Measurements from ENCODE around the gene PKP2.

GRCh38 chr12:32809846-32810245 lies 86.7 kb downstream of the PKP2 start:
- TF ChIP-seq CTCF (IDR thresholded peaks at IDR 0.05), result no peak
- TF ChIP-seq POLR2AphosphoS5 (IDR thresholded peaks at IDR 0.05; ENCODE audit: insufficient read depth in 1 of 2, low read depth in 1 of 2), result no peak
- TF ChIP-seq POLR2A (IDR thresholded peaks at IDR 0.05), result no peak

Data from vagina (tissue), 2 donors.